ENCODE results near the gene INAVA. TPM values are rescaled to one million over a fixed set of nuclear protein-coding genes. Genes with fewer than 3 reads are reported as not detected.

The INAVA gene
- total and polyA plus RNA-seq, 2 donors (not counting 1 experiment from before 2014, with no cell fraction given) = 0.06 to 0.34 TPM

GRCh38 chr1:200895443-200895789 lies 716 bp downstream of the INAVA start:
- POLR2A ChIA-PET = no interaction called here
- no peak overlapping the region for H3K4me3 ChIP-seq (ENCODE audit: control extremely low read depth in 1 of 5, extremely low read depth in 1 of 5, insufficient read depth in 1 of 5, low read depth in 2 of 5, low read length in 4 of 5)
- no peak for ATAC-seq (ENCODE audit: low read depth)
- Mint-ChIP-seq H3K27me3 (peaks cover 17% of the 10 kb centered on the region), H3K9me3 (ENCODE audit: insufficient read depth) (no peaks in the 10 kb centered on the region), H3K4me3 (no peak overlapping the region), H3K27ac (no peak overlapping the region), H3K4me1 (peaks cover 31% of the 10 kb centered on the region)
- no peaks in the 10 kb centered on the region for H3K79me2 ChIP-seq (ENCODE audit: control insufficient read depth, insufficient read depth, low read length)
- no peak overlapping the region for H2AFZ ChIP-seq (ENCODE audit: insufficient read depth, low read depth, low read length, poor library complexity, severe bottlenecking)
- intact Hi-C loops (cut with micrococcal nuclease) = no loop called here
- no peak overlapping the region for H3K4me2 ChIP-seq (replicated peaks; ENCODE audit: low read depth, low read length, poor library complexity, severe bottlenecking)
- DNase-seq = no peak
- H3K9me3 ChIP-seq (ENCODE audit: control extremely low read depth in 1 of 3, control insufficient read depth in 2 of 3, insufficient read depth in 1 of 3, low read length in 2 of 3) = no peaks in the 10 kb centered on the region
- no peak overlapping the region for H3K27ac ChIP-seq (ENCODE audit: low read length in 2 of 2)
- peaks cover 28 to 34% of the 10 kb centered on the region in 2 donors for H3K4me1 ChIP-seq (ENCODE audit: control insufficient read depth in 2 of 2, insufficient read depth in 2 of 2, low read length in 2 of 2)
- H3K27me3 ChIP-seq (replicated peaks in 1 of 4; ENCODE audit: control extremely low read depth in 1 of 4, control insufficient read depth in 3 of 4, insufficient read depth in 4 of 4, low read length in 3 of 4) = peaks cover 0 to 36% (median 16%) of the 10 kb centered on the region in 4 experiments
- TF ChIP-seq CTCF (IDR thresholded peaks at IDR 0.05) (no peak), EZH2 (IDR thresholded peaks at IDR 0.05; ENCODE audit: borderline replicate concordance, insufficient read depth, low read depth, low read length, poor library complexity, severe bottlenecking) (no peak)
- H3K36me3 ChIP-seq (replicated peaks in 1 of 2; ENCODE audit: control extremely low read depth in 1 of 2, control insufficient read depth in 1 of 2, extremely low read depth in 1 of 2, insufficient read depth in 2 of 2, low read length in 1 of 2) = no peaks in the 10 kb centered on the region
- WGBS (ENCODE audit: insufficient coverage) = 68% methylated on average over 7 of the region's 8 CpGs
- H4K20me1 ChIP-seq (ENCODE audit: control insufficient read depth, insufficient read depth, low read length, poor library complexity, severe bottlenecking) = no peaks in the 10 kb centered on the region
- CTCF ChIA-PET = no interaction called here
- H3K9ac ChIP-seq (ENCODE audit: low read length) = no peak overlapping the region

- DNase-seq = no peak
- no peak overlapping the region for H3K4me3 ChIP-seq (ENCODE audit: control extremely low read depth in 1 of 5, extremely low read depth in 1 of 5, insufficient read depth in 1 of 5, low read depth in 2 of 5, low read length in 4 of 5)
- H3K36me3 ChIP-seq (replicated peaks in 1 of 2; ENCODE audit: control extremely low read depth in 1 of 2, control insufficient read depth in 1 of 2, extremely low read depth in 1 of 2, insufficient read depth in 2 of 2, low read length in 1 of 2) = no peaks in the 10 kb centered on the region
- ATAC-seq (ENCODE audit: low read depth) = no peak
- no peak for TF ChIP-seq CTCF (IDR thresholded peaks at IDR 0.05)
- TF ChIP-seq EZH2 (IDR thresholded peaks at IDR 0.05; ENCODE audit: borderline replicate concordance, insufficient read depth, low read depth, low read length, poor library complexity, severe bottlenecking) = no peak
- Mint-ChIP-seq H3K27me3 (peaks cover 13% of the 10 kb centered on the region), H3K9me3 (ENCODE audit: insufficient read depth) (no peaks in the 10 kb centered on the region), H3K4me3 (no peak overlapping the region), H3K4me1 (peaks cover 26% of the 10 kb centered on the region), H3K27ac (no peak overlapping the region)
- peaks cover 22 to 29% of the 10 kb centered on the region in 2 donors for H3K4me1 ChIP-seq (ENCODE audit: control insufficient read depth in 2 of 2, insufficient read depth in 2 of 2, low read length in 2 of 2)
- no peak overlapping the region for H2AFZ ChIP-seq (ENCODE audit: insufficient read depth, low read depth, low read length, poor library complexity, severe bottlenecking)
- POLR2A ChIA-PET = interaction anchor here (0.6 kb wide), 1 partner anchor 131 kb away, joined by 10 read pairs; no protein-coding TSS in a partner anchor
- no peaks in the 10 kb centered on the region for H3K9me3 ChIP-seq (ENCODE audit: control extremely low read depth in 1 of 3, control insufficient read depth in 2 of 3, insufficient read depth in 1 of 3, low read length in 2 of 3)
- CTCF ChIA-PET = interaction anchor here (1.5 kb wide), 1 partner anchor 10 kb away, joined by 3 read pairs; no protein-coding TSS in a partner anchor
- peaks cover 0 to 32% (median 14%) of the 10 kb centered on the region in 4 experiments for H3K27me3 ChIP-seq (replicated peaks in 1 of 4; ENCODE audit: control extremely low read depth in 1 of 4, control insufficient read depth in 3 of 4, insufficient read depth in 4 of 4, low read length in 3 of 4)
- WGBS (ENCODE audit: insufficient coverage) = 55% methylated on average over 4 of the region's 9 CpGs
- no peak overlapping the region for H3K9ac ChIP-seq (ENCODE audit: low read length)
- H3K79me2 ChIP-seq (ENCODE audit: control insufficient read depth, insufficient read depth, low read length) = no peaks in the 10 kb centered on the region
- intact Hi-C loops (cut with micrococcal nuclease) = no loop called here
- no peak overlapping the region for H3K27ac ChIP-seq (ENCODE audit: low read length in 2 of 2)
- H3K4me2 ChIP-seq (replicated peaks; ENCODE audit: low read depth, low read length, poor library complexity, severe bottlenecking) = no peak overlapping the region
- H4K20me1 ChIP-seq (ENCODE audit: control insufficient read depth, insufficient read depth, low read length, poor library complexity, severe bottlenecking) = no peaks in the 10 kb centered on the region
Observed at GRCh38 chr1:200895801-200896530, 1.3 kb downstream of the INAVA start.
